ENCODE data around the gene FADS2. TPM values are rescaled to one million over a fixed set of nuclear protein-coding genes. Genes with fewer than 3 reads are reported as not detected.

Gene FADS2
- total and polyA plus RNA-seq, 9 of the 15 experiments (the other 6 are each of a cell fraction or from before 2014, with no cell fraction given), result 2.9 to 42.8 (median 16.2) TPM

- peak; percentile 38 to 47 for TF ChIP-seq AFF1 (IDR thresholded peaks at IDR 0.05; ENCODE audit: low read depth in 1 of 2, partially characterized antibody in 2 of 2)
- TF ChIP-seq TCF15 (CRISPR knock-in tag; IDR thresholded peaks at IDR 0.05), result no peak
- TF ChIP-seq CGGBP1 (CRISPR knock-in tag; IDR thresholded peaks at IDR 0.05), result 0 out of 2 replicates have a peak, but pooled peaks have one; percentile 35
- peak; percentile 56; the same call in 1 of the 2 replicates for TF ChIP-seq ZNF134 (CRISPR knock-in tag; conservative IDR thresholded peaks at IDR 0.05)
- no peak for TF ChIP-seq HNRNPUL1 (IDR thresholded peaks at IDR 0.05; ENCODE audit: low read length)
- TF ChIP-seq NR3C1 (CRISPR knock-in tag; IDR thresholded peaks at IDR 0.05), result no peak
- no peak for TF ChIP-seq ZNF695 (CRISPR knock-in tag; IDR thresholded peaks at IDR 0.05)
- TF ChIP-seq ZNF318 (IDR thresholded peaks at IDR 0.05; ENCODE audit: borderline replicate concordance in 1 of 2, low read depth in 1 of 2), result no peak
- peak; percentile 50 for TF ChIP-seq SMAD1 (IDR thresholded peaks at IDR 0.05; ENCODE audit: low read depth, low read length, partially characterized antibody)
- TF ChIP-seq IFI16 (CRISPR knock-in tag; IDR thresholded peaks at IDR 0.05), result no peak
- TF ChIP-seq NCOA6 (IDR thresholded peaks at IDR 0.05), result no peak
- TF ChIP-seq ZBTB9 (CRISPR knock-in tag; IDR thresholded peaks at IDR 0.05), result peak; percentile 61
These were observed 12.9 kb upstream of the FADS2 start (continued) for GRCh38 chr11:61814958-61815789.
